Uterus (tissue), 2 donors: ENCODE data around the gene PRUNE1.

Source experiments
- CTCF ChIP-seq, 4 experiments: fragments of 200-600 bp in 2 of 4; fragments of 450-650 bp in 2 of 4; sonication (generic) in 2 of 4; IDR thresholded peaks; one replicate each; pipeline ENCODE4 v1.5.1; 2016 to 2019; ENCODE audit warnings: antibody characterized with exemption in 4 of 4, mild to moderate bottlenecking in 2 of 4, moderate library complexity in 1 of 4
- POLR2A ChIP-seq, 2 donors: fragments of 450-650 bp; IDR thresholded peaks; one replicate each; pipeline ENCODE4 v1.6.1; 2016; ENCODE audit warnings: antibody characterized with exemption in 2 of 2, mild to moderate bottlenecking in 1 of 2, moderate library complexity in 1 of 2

- TF ChIP-seq CTCF (IDR thresholded peaks at IDR 0.05) (no peak), POLR2A (IDR thresholded peaks at IDR 0.05) (no peak)
These were observed 36.4 kb upstream of the PRUNE1 start for GRCh38 chr1:150971583-150972416.
